Daoy (cell line): ENCODE data around the gene SUSD3. TPM values are rescaled to one million over a fixed set of nuclear protein-coding genes. Genes with fewer than 3 reads are reported as not detected.

Experiments
- total RNA-seq: library from RNA; depleted of rRNA; stranded (reverse); fragments of >200 nt; shearing (Covaris generic); gene quantifications from 2 replicates; pipeline ENCODE4 v1.2.3, GENCODE V29; 2014; rRNA removed

The SUSD3 gene
- total RNA-seq, 1 experiment from 2014 or later, result 0.40 TPM

Other genes with a start within 250 kb of the SUSD3 start
- 7.5 and 10.0 TPM in 2 replicates for gene ZNF484, start 180.7 kb upstream of the SUSD3 start, total RNA-seq
- gene FGD3, start 111.2 kb upstream of the SUSD3 start, total RNA-seq, result 0.06 and 0.65 TPM in 2 replicates
- gene CARD19, start 37.5 kb downstream of the SUSD3 start, total RNA-seq, result 36.1 and 64.4 TPM in 2 replicates
- gene NINJ1, start 75.5 kb downstream of the SUSD3 start, total RNA-seq, result 18.2 and 19.9 TPM in 2 replicates
- gene WNK2, start 125.4 kb downstream of the SUSD3 start, total RNA-seq, result 1.4 and 2.8 TPM in 2 replicates